CD4-positive, alpha-beta T cell (primary cell): Measurements from ENCODE around the gene YIPF7. TPM values are rescaled to one million over a fixed set of nuclear protein-coding genes. Genes with fewer than 3 reads are reported as not detected.

ENCODE experiments used
- ATAC-seq: fragments of 200-7000 bp; cut with Tn5 transposase; one replicate; pipeline ENCODE4 v1.10.0; 2022; ENCODE audit warnings: mild to moderate bottlenecking; ENCODE audit not compliant: poor library complexity
- CTCF ChIA-PET: fragments of 350-600 bp; sonication (Branson Sonifier 250); formaldehyde crosslinking; loops from one replicate; lab custom pipeline; 2021; ENCODE audit warnings: antibody characterized with exemption, inconsistent platforms; lab: Charles Lee
- POLR2A ChIA-PET: fragments of 350-600 bp; sonication (Branson Sonifier 250); formaldehyde crosslinking; loops from one replicate; lab custom pipeline; 2021; ENCODE audit warnings: antibody characterized with exemption, inconsistent platforms; lab: Charles Lee
- DNase-seq, 14 experiments: peaks; one replicate each; pipeline ENCODE4 v3.0.0-alpha.2; 2013 to 2020; ENCODE audit warnings: mixed read lengths in 2 of 14
- H3K27ac ChIP-seq, 2 donors: one replicate each; pipeline versions ENCODE4 v1.5.1 to v1.7.0; 2013; ENCODE audit warnings: low read length in 2 of 2, low read depth in 1 of 2, mild to moderate bottlenecking in 1 of 2
- H3K27me3 ChIP-seq, 2 experiments: 1 replicate in 1 of 2; 2 replicates in 1 of 2; pipeline versions ENCODE4 v1.6.1 to v1.7.0; 2013; ENCODE audit warnings: low read length in 2 of 2, control low read depth in 1 of 2, mild to moderate bottlenecking in 1 of 2, moderate library complexity in 1 of 2; ENCODE audit not compliant: insufficient read depth in 2 of 2, control insufficient read depth in 1 of 2
- H3K36me3 ChIP-seq: one replicate; pipeline ENCODE4 v1.6.1; 2013; ENCODE audit warnings: low read length, control low read depth; ENCODE audit not compliant: insufficient read depth
- H3K4me1 ChIP-seq: one replicate; pipeline ENCODE4 v1.6.1; 2013; ENCODE audit warnings: low read length, control low read depth; ENCODE audit not compliant: insufficient read depth
- H3K4me3 ChIP-seq: one replicate; pipeline ENCODE4 v1.5.1; 2013; ENCODE audit warnings: mild to moderate bottlenecking, low read length, moderate library complexity
- H3K9me3 ChIP-seq, 2 experiments: 1 replicate in 1 of 2; 2 replicates in 1 of 2; pipeline versions ENCODE4 v1.6.1 to v1.7.0; 2013; ENCODE audit warnings: low read length in 2 of 2, mild to moderate bottlenecking in 2 of 2, control low read depth in 1 of 2, moderate library complexity in 1 of 2; ENCODE audit not compliant: control insufficient read depth in 1 of 2, insufficient read depth in 1 of 2
- H3K27ac Mint-ChIP-seq: one replicate; pipeline ENCODE4 v1.8.0; 2020; ENCODE audit warnings: mixed read lengths
- H3K27me3 Mint-ChIP-seq: one replicate; pipeline ENCODE4 v1.8.0; 2021; ENCODE audit warnings: mixed read lengths
- H3K36me3 Mint-ChIP-seq: one replicate; pipeline ENCODE4 v1.8.0; 2021; ENCODE audit warnings: low read depth, mixed read lengths
- H3K4me1 Mint-ChIP-seq: one replicate; pipeline ENCODE4 v1.8.0; 2021; ENCODE audit warnings: low read depth, mixed read lengths
- H3K4me3 Mint-ChIP-seq: one replicate; pipeline ENCODE4 v1.8.0; 2020; ENCODE audit warnings: mild to moderate bottlenecking, mixed read lengths
- H3K9me3 Mint-ChIP-seq: one replicate; pipeline ENCODE4 v1.8.0; 2020; ENCODE audit warnings: mixed read lengths
- CTCF ChIP-seq: fragments of 200-600 bp; IDR thresholded peaks from one replicate; pipeline ENCODE4 v1.8.0; 2022; ENCODE audit warnings: antibody characterized with exemption, mild to moderate bottlenecking
- intact Hi-C, 2 experiments: fragments of 100-400 bp; cut with DNase I in 1 of 2; cut with micrococcal nuclease in 1 of 2; formaldehyde crosslinking; loops; one replicate each; pipeline versions ENCODE4 v1.15.1 to v1.9.0; 2023 to 2025; cut with DNase I, micrococcal nuclease
- polyA plus RNA-seq, 2 donors: library from polyadenylated mRNA; unstranded; fragments of 120-200 nt; gene quantifications; one replicate each; pipeline ENCODE4 v1.2.1, GENCODE V29; 2013
- total RNA-seq, 174 experiments: library from RNA in 2 of 174; stranded (reverse) in 2 of 174; gene quantifications; one replicate each; pipeline ENCODE4 v1.2.3 and lab custom pipeline; 2021 to 2026

Gene YIPF7
- total RNA-seq (not detected), total RNA-seq (lab: John Stamatoyannopoulos, UW) (0 to 0.68 (median 0.11) reads per million in 172 experiments)
- polyA plus RNA-seq (2013, experiment 1 of 2) = not detected
- not detected for polyA plus RNA-seq (2013, experiment 2 of 2)

GRCh38 chr4:44651425-44651824, at the start of gene YIPF7:
Gene YIPF7 (minus strand): TSS chr4:44651625. CDS start chr4:44650100, 1,525 bp downstream.
- ATAC-seq (no peak), DNase-seq (no peak)
- peaks cover 11% of the 10 kb centered on the region for H3K27me3 Mint-ChIP-seq
- H3K36me3 Mint-ChIP-seq = no peaks in the 10 kb centered on the region
- Histone ChIP-seq H3K36me3 (no peaks in the 10 kb centered on the region), H3K4me1 (no peaks in the 10 kb centered on the region), H3K9me3 (no peaks in the 10 kb centered on the region), H3K27me3 (peaks cover 0 to 11% of the 10 kb centered on the region in 2 experiments), H3K4me3 (no peak within 1 kb of the TSS), H3K27ac (no peak within 1 kb of the TSS)
- H3K9me3 Mint-ChIP-seq = no peaks in the 10 kb centered on the region
- no peak within 1 kb of the TSS for H3K27ac Mint-ChIP-seq
- no peak for TF ChIP-seq CTCF
- CTCF ChIA-PET = no interaction called here
- H3K4me3 Mint-ChIP-seq = no peak within 1 kb of the TSS
- H3K4me1 Mint-ChIP-seq = no peaks in the 10 kb centered on the region
- intact Hi-C loops = no loop called here
- POLR2A ChIA-PET = no interaction called here

GRCh38 chr4:44701037-44701436, 49.6 kb upstream of the YIPF7 start:
- no peak for ATAC-seq
- intact Hi-C loops = no loop called here

GRCh38 chr4:44700427-44700826, 49.0 kb upstream of the YIPF7 start:
- no peak for ATAC-seq
- H3K27me3 ChIP-seq = no peaks in the 10 kb centered on the region
- DNase-seq = no peak
- Mint-ChIP-seq H3K36me3 (peaks cover 86% of the 10 kb centered on the region), H3K4me1 (peaks cover 4% of the 10 kb centered on the region), H3K9me3 (no peaks in the 10 kb centered on the region), H3K4me3 (no peak overlapping the region), H3K27me3 (no peaks in the 10 kb centered on the region), H3K27ac (peak overlapping the region; percentile 33)
- TF ChIP-seq CTCF = no peak
- no peaks in the 10 kb centered on the region for H3K4me1 ChIP-seq
- intact Hi-C loops = no loop called here
- POLR2A ChIA-PET = no interaction called here
- H3K9me3 ChIP-seq = no peaks in the 10 kb centered on the region
- peaks cover 70% of the 10 kb centered on the region for H3K36me3 ChIP-seq
- no peak overlapping the region for H3K27ac ChIP-seq
- CTCF ChIA-PET = no interaction called here
- no peak overlapping the region for H3K4me3 ChIP-seq

More at GRCh38 chr4:44701037-44701436, 49.6 kb upstream of the YIPF7 start:
- Histone ChIP-seq H3K4me3 (no peak overlapping the region), H3K27ac (no peak overlapping the region), H3K9me3 (no peaks in the 10 kb centered on the region), H3K4me1 (no peaks in the 10 kb centered on the region), H3K36me3 (peaks cover 70% of the 10 kb centered on the region), H3K27me3 (no peaks in the 10 kb centered on the region)
- H3K27ac Mint-ChIP-seq = no peak overlapping the region
- no peak for TF ChIP-seq CTCF
- H3K27me3 Mint-ChIP-seq = no peaks in the 10 kb centered on the region
- ChIA-PET POLR2A (no interaction called here), CTCF (no interaction called here)
- H3K36me3 Mint-ChIP-seq = peaks cover 82% of the 10 kb centered on the region
- DNase-seq = no peak
- H3K4me1 Mint-ChIP-seq = peaks cover 4% of the 10 kb centered on the region
- H3K4me3 Mint-ChIP-seq = no peak overlapping the region
- H3K9me3 Mint-ChIP-seq = no peaks in the 10 kb centered on the region
